Esophagus squamous epithelium (tissue), 4 donors: ENCODE data around the gene ALG2.

Experiments
- CTCF ChIP-seq, 6 experiments: fragments of 450-650 bp in 4 of 6; fragments of 200-600 bp in 2 of 6; sonication (generic) in 2 of 6; IDR thresholded peaks; one replicate each; pipeline ENCODE4 v1.5.1; 2016 to 2019; ENCODE audit warnings: antibody characterized with exemption in 6 of 6, mild to moderate bottlenecking in 4 of 6, moderate library complexity in 4 of 6
- POLR2A ChIP-seq, 4 donors: fragments of 450-650 bp; IDR thresholded peaks; one replicate each; pipeline ENCODE4 v1.6.1; 2017; ENCODE audit warnings: antibody characterized with exemption in 4 of 4, mild to moderate bottlenecking in 4 of 4, moderate library complexity in 3 of 4

DNA sequence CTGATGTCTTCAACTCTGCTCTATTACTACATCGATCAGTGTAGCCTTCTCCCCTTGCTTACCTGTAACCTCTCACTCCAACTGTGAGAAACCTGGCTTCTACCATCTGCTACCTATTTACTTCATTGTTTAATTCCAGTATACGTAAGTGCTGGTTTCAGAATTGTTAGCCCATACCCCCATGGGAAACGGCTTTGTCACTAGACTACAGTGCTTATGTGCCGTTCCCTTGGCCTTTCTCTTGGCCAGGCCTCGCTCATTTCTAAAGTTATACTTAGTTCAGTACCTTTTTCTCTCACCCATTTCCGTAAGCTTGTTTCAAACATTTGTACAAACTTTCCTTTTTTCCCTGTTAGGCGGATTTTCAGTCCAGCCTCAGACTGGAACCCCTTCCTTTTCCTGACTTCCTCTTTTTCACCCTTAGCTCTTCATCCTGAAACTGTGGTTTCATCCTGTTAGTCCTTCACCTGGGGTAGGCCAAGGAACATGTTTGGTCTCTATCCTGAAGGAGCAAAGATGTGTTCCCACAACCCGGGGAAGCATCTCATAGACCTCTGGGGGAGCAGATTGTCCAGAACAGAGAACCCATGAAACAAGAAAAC, 21.7 kb downstream of the ALG2 start:
- no peak for TF ChIP-seq CTCF (IDR thresholded peaks at IDR 0.05)
- no peak for TF ChIP-seq POLR2A (IDR thresholded peaks at IDR 0.05)
